HepG2 (cell line): ENCODE results near the gene SYS1. TPM values are rescaled to one million over a fixed set of nuclear protein-coding genes. Genes with fewer than 3 reads are reported as not detected.
A peak's percentile ranks its signal among the peaks of the same experiment; 100 is the strongest.

Experiments
- ATAC-seq: fragments of 200-7000 bp; cut with Tn5 transposase; 3 replicates; pipeline ENCODE4 v1.9.1; 2020; ENCODE audit warnings: mild to moderate bottlenecking, moderate library complexity
- BruUV-seq: library from RNA; stranded (reverse); fragments of 400-500 nt; replicated peaks from 2 replicates; lab custom pipeline; 2021; lab: Mats Ljungman, UMichigan
- CTCF ChIA-PET: fragments of 300-600 bp; formaldehyde crosslinking; extraction: SDS; loops from one replicate; lab custom pipeline; 2021; ENCODE audit warnings: low total read pairs, inconsistent platforms, low intra/inter-chr PET ratio; lab: Yijun Ruan, JAX
- POLR2A ChIA-PET: fragments of 350-600 bp; sonication (Branson Sonifier 250); formaldehyde crosslinking; loops from one replicate; lab custom pipeline; 2020; ENCODE audit warnings: antibody characterized with exemption, inconsistent platforms; lab: Yijun Ruan, JAX
- DNase-seq: peaks from one replicate; pipeline ENCODE4 v3.0.0-alpha.2; 2015; ENCODE audit warnings: low spot score
- FAIRE-seq: peaks from 3 replicates; lab custom pipeline; 2011; peaks lifted over from hg19 to GRCh38; lab: Jason Lieb, UNC
- H2AFZ ChIP-seq: one replicate; pipeline ENCODE4 v1.6.1; 2011; ENCODE audit warnings: low read length, inconsistent platforms
- H3K27ac ChIP-seq: fragments of 300-600 bp; 3 replicates; pipeline ENCODE4 v1.8.0; 2011; ENCODE audit warnings: mixed run types, mild to moderate bottlenecking, mixed read lengths, low read length, inconsistent platforms; ENCODE audit not compliant: insufficient read depth; ENCODE audit errors: extremely low read length
- H3K27me3 ChIP-seq, 2 experiments: fragments of 200-600 bp in 1 of 2; 2 replicates in 1 of 2; 3 replicates in 1 of 2; pipeline versions ENCODE4 v1.6.0 to v1.8.0; 2011; ENCODE audit warnings: low read length in 2 of 2, mild to moderate bottlenecking in 2 of 2, moderate library complexity in 2 of 2, inconsistent platforms in 1 of 2; ENCODE audit not compliant: insufficient read depth in 2 of 2, control insufficient read depth in 1 of 2
- H3K36me3 ChIP-seq, 2 experiments: fragments of 200-600 bp in 1 of 2; replicated peaks in 1 of 2; 2 replicates in 1 of 2; 3 replicates in 1 of 2; pipeline versions ENCODE4 v1.5.1 to v1.8.0; 2011; ENCODE audit warnings: low read length in 2 of 2, inconsistent platforms in 1 of 2; ENCODE audit not compliant: insufficient read depth in 2 of 2, control insufficient read depth in 1 of 2
- H3K4me1 ChIP-seq: 2 replicates; pipeline ENCODE4 v1.5.1; 2012; ENCODE audit warnings: low read length, inconsistent platforms; ENCODE audit not compliant: insufficient read depth
- H3K4me2 ChIP-seq: 2 replicates; pipeline ENCODE4 v1.6.0; 2011; ENCODE audit warnings: low read depth, low read length, inconsistent platforms
- H3K4me3 ChIP-seq, 3 experiments: fragments of 200-600 bp in 1 of 3; sonication (generic), shearing (Covaris generic) in 1 of 3; replicated peaks in 1 of 3; 2 replicates each; pipeline ENCODE4 v1.5.1; 2011 to 2016; ENCODE audit warnings: low read length in 3 of 3, inconsistent platforms in 2 of 3, low read depth in 2 of 3, mild to moderate bottlenecking in 2 of 3, control low read depth in 1 of 3, mixed read lengths in 1 of 3; ENCODE audit not compliant: insufficient read depth in 1 of 3
- H3K79me2 ChIP-seq: one replicate; pipeline ENCODE4 v1.6.1; 2011; ENCODE audit warnings: low read length, inconsistent platforms; ENCODE audit not compliant: insufficient read depth
- H3K9ac ChIP-seq: 2 replicates; pipeline ENCODE4 v1.6.0; 2011; ENCODE audit warnings: mild to moderate bottlenecking, low read depth, low read length, inconsistent platforms; ENCODE audit not compliant: insufficient read depth
- H3K9me3 ChIP-seq: 2 replicates; pipeline ENCODE4 v1.5.1; 2012; ENCODE audit warnings: mild to moderate bottlenecking, low read length
- H4K20me1 ChIP-seq: 2 replicates; pipeline ENCODE4 v1.6.0; 2011; ENCODE audit warnings: inconsistent platforms, mild to moderate bottlenecking, low read length, moderate library complexity; ENCODE audit not compliant: insufficient read depth
- ATF7-NPFF ChIP-seq: sonication (generic); formaldehyde crosslinking; IDR thresholded peaks from 2 replicates; pipeline ENCODE4 v1.8.1; 2023; ENCODE audit warnings: mild to moderate bottlenecking, low read depth, missing genetic modification reagents, moderate library complexity
- ATM ChIP-seq: fragments of 450-650 bp; IDR thresholded peaks from 2 replicates; pipeline ENCODE4 v1.7.1; 2017; ENCODE audit warnings: mild to moderate bottlenecking, borderline replicate concordance
- CEBPZ ChIP-seq: IDR thresholded peaks from 2 replicates; pipeline ENCODE4 v1.6.1; 2012; ENCODE audit warnings: low read length, improper control_type of control experiment
- ETV6 ChIP-seq: sonication (generic); formaldehyde crosslinking; conservative IDR thresholded peaks from 2 replicates; pipeline ENCODE4 v1.4.0; 2020; ENCODE audit warnings: missing genetic modification reagents
- KDM1A ChIP-seq: IDR thresholded peaks from 2 replicates; pipeline ENCODE4 v1.6.1; 2016; ENCODE audit warnings: missing compliant biosample characterization
- MYNN ChIP-seq: sonication (generic); formaldehyde crosslinking; IDR thresholded peaks from 2 replicates; pipeline ENCODE4 v1.4.0; 2020; ENCODE audit warnings: mild to moderate bottlenecking, low read depth, missing genetic modification reagents
- NR1H2 ChIP-seq: sonication (generic); formaldehyde crosslinking; IDR thresholded peaks from 2 replicates; pipeline ENCODE4 v1.8.1; 2022; ENCODE audit warnings: low read depth, missing genetic modification reagents, borderline replicate concordance
- PHF20 ChIP-seq: sonication (generic); formaldehyde crosslinking; IDR thresholded peaks from 2 replicates; pipeline ENCODE4 v1.5.0; 2020; ENCODE audit warnings: mild to moderate bottlenecking, missing genetic modification reagents
- SMAD1 ChIP-seq: sonication (generic); formaldehyde crosslinking; IDR thresholded peaks from 2 replicates; pipeline ENCODE4 v1.4.0; 2020; ENCODE audit warnings: missing genetic modification reagents, low read depth, mild to moderate bottlenecking, borderline replicate concordance
- SMARCE1 ChIP-seq: fragments of 450-650 bp; IDR thresholded peaks from 2 replicates; pipeline ENCODE4 v1.6.1; 2017; ENCODE audit warnings: borderline replicate concordance
- TCF7 ChIP-seq: sonication (generic); IDR thresholded peaks from 2 replicates; pipeline ENCODE4 v1.6.1; 2016; ENCODE audit warnings: antibody characterized with exemption, low read depth
- THAP11 ChIP-seq: IDR thresholded peaks from 2 replicates; pipeline ENCODE4 v1.6.1; 2016; ENCODE audit warnings: missing biosample characterization, missing genetic modification reagents
- ZBTB20 ChIP-seq: sonication (generic); formaldehyde crosslinking; IDR thresholded peaks from 2 replicates; pipeline ENCODE4 v1.8.1; 2023; ENCODE audit warnings: missing genetic modification reagents, low read depth, mild to moderate bottlenecking, borderline replicate concordance
- ZFP37 ChIP-seq: sonication (generic); formaldehyde crosslinking; IDR thresholded peaks from 2 replicates; pipeline ENCODE4 v1.4.0; 2020; ENCODE audit warnings: missing genetic modification reagents, borderline replicate concordance
- ZFP41 ChIP-seq: sonication (generic); formaldehyde crosslinking; IDR thresholded peaks from 2 replicates; pipeline ENCODE4 v1.4.0; 2020; ENCODE audit warnings: mild to moderate bottlenecking, missing genetic modification reagents, borderline replicate concordance
- ZNF136 ChIP-seq: sonication (generic); formaldehyde crosslinking; IDR thresholded peaks from 2 replicates; pipeline ENCODE4 v1.8.1; 2022; ENCODE audit warnings: low read depth, mild to moderate bottlenecking, moderate library complexity, missing genetic modification reagents
- ZNF34 ChIP-seq: sonication (generic); formaldehyde crosslinking; IDR thresholded peaks from 2 replicates; pipeline ENCODE4 v1.4.0; 2020; ENCODE audit warnings: mild to moderate bottlenecking, missing genetic modification reagents, borderline replicate concordance
- ZNF747 ChIP-seq: sonication (generic); formaldehyde crosslinking; IDR thresholded peaks from 2 replicates; pipeline ENCODE4 v1.8.1; 2023; ENCODE audit warnings: missing genetic modification reagents, mild to moderate bottlenecking, borderline replicate concordance
- ZSCAN22 ChIP-seq: sonication (generic); formaldehyde crosslinking; IDR thresholded peaks from 2 replicates; pipeline ENCODE4 v1.4.0; 2020; ENCODE audit warnings: mild to moderate bottlenecking, missing genetic modification reagents
- ZSCAN9 ChIP-seq: IDR thresholded peaks from 2 replicates; pipeline ENCODE4 v1.6.1; 2016; ENCODE audit warnings: borderline replicate concordance
- WGBS: methylation state at CpG from one replicate; pipeline ENCODE4 v1.1.6; 2017; ENCODE audit warnings: low lambda C conversion rate; 5-methylcytosine and 5-hydroxymethylcytosine counted together
- in situ Hi-C: cut with HindIII; loops from 2 replicates; pipeline ENCODE4 v1.10.0; 2017; ENCODE audit warnings: low pct_unique_long_range_greater_than_20kb; ENCODE audit not compliant: extremely low pct_ligation_motif_present
- intact Hi-C: fragments of 100-400 bp; cut with micrococcal nuclease; formaldehyde crosslinking; loops from one replicate; pipeline ENCODE4 v1.10.0; 2022; ENCODE audit not compliant: unreplicated experiment
- polyA plus RNA-seq, 8 experiments: library from polyadenylated mRNA; depleted of rRNA in 3 of 8; stranded (reverse) in 7 of 8; unstranded in 1 of 8; fragments of >200 nt; fragmentation: Illumina TruSeq in 4 of 8; extraction: Trizol in 4 of 8; gene quantifications; 2 replicates each; pipeline versions ENCODE4 v1.2.1 to v1.2.3, GENCODE V29; 2011 to 2016; ENCODE audit warnings: low read depth in 4 of 8, missing spikeins in 1 of 8, mixed read lengths in 1 of 8; ENCODE audit not compliant: insufficient read depth in 1 of 8
- total RNA-seq, 5 experiments: library from RNA; depleted of rRNA; stranded (reverse); fragments of >200 nt; fragmentation: Illumina TruSeq; extraction: Trizol; gene quantifications; 2 replicates each; pipeline ENCODE4 v1.2.3, GENCODE V29; 2016; ENCODE audit warnings: low read depth in 1 of 5
- TF ChIP-seq, protein P1 (sequence below): IDR thresholded peaks from 2 replicates; pipeline ENCODE4 v1.6.1; 2016; ENCODE audit warnings: missing compliant biosample characterization, missing genetic modification reagents, borderline replicate concordance

The SYS1 gene
- total and polyA plus RNA-seq, 2 of the 13 experiments (the other 11 are each of a cell fraction or from before 2014, with no cell fraction given), result 38.3 to 65.6 TPM

- H3K9ac ChIP-seq, result peak overlapping the region; percentile 36
- in situ Hi-C loops, result no loop called here
- TF ChIP-seq ZSCAN22 (CRISPR knock-in tag) (no peak), ZNF136 (no peak), ZNF747 (CRISPR knock-in tag) (no peak), CEBPZ (no peak), MYNN (no peak), TCF7 (no peak), SMARCE1 (no peak), ATF7-NPFF (no peak), KDM1A (no peak), ATM (no peak), ZBTB20 (CRISPR knock-in tag) (no peak), ZSCAN9 (CRISPR knock-in tag) (no peak), NR1H2 (CRISPR knock-in tag) (no peak; the same call in 1 of the 2 replicates), PHF20 (peak; percentile 50; the same call in 1 of the 2 replicates), ZFP37 (CRISPR knock-in tag) (no peak), SMAD1 (CRISPR knock-in tag) (no peak), ZFP41 (CRISPR knock-in tag) (no peak), ZNF34 (no peak), ETV6 (CRISPR knock-in tag) (0 out of 2 replicates have a peak, but pooled peaks have one; percentile 39), THAP11 (no peak)
- TF ChIP-seq, protein P1, sequence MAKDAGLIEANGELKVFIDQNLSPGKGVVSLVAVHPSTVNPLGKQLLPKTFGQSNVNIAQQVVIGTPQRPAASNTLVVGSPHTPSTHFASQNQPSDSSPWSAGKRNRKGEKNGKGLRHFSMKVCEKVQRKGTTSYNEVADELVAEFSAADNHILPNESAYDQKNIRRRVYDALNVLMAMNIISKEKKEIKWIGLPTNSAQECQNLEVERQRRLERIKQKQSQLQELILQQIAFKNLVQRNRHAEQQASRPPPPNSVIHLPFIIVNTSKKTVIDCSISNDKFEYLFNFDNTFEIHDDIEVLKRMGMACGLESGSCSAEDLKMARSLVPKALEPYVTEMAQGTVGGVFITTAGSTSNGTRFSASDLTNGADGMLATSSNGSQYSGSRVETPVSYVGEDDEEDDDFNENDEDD (CRISPR knock-in tag), result no peak; the same call in 1 of the 2 replicates
These were observed 3.4 kb upstream of the SYS1 start for GRCh38 chr20:45359406-45360148.

More at GRCh38 chr20:45359406-45360148, 3.4 kb upstream of the SYS1 start:
- peak overlapping the region; percentile 83 for H3K4me2 ChIP-seq
- peak overlapping the region; percentile 26 to 55 (median 32) for H3K4me3 ChIP-seq
- BruUV-seq, result TSS peak; percentile 41
- CTCF ChIA-PET, result interaction anchor here (1.1 kb wide), 1 partner anchor 37 kb away, joined by 3 read pairs; no protein-coding TSS in a partner anchor
- FAIRE-seq (peak; percentile 8), DNase-seq (peak; percentile 82), ATAC-seq (peak; percentile 13)
- H2AFZ ChIP-seq, result no peak overlapping the region
- H3K4me1 ChIP-seq, result peaks cover 78% of the 10 kb centered on the region
- peaks cover 5% of the 10 kb centered on the region; the same call in 1 of the 2 replicates for H4K20me1 ChIP-seq
- intact Hi-C loops, result loop anchor here (1.0 to 5.0 kb wide), 5 partner anchors 15 to 413 kb away; partner anchors contain the start of gene PIGT
- H3K27ac ChIP-seq, result peak overlapping the region; percentile 57
- WGBS, result under 1% methylated on average over 9 of the region's 9 CpGs
- H3K79me2 ChIP-seq, result peaks cover 9% of the 10 kb centered on the region
- H3K36me3 ChIP-seq, result no peaks in the 10 kb centered on the region
- H3K27me3 ChIP-seq, result no peaks in the 10 kb centered on the region; a peak in 2 of 5 replicates
- POLR2A ChIA-PET, result interaction anchor here (0.9 to 29.5 kb wide), 10 partner anchors 11 to 412 kb away, joined by 3 to 1422 read pairs (median 5); partner anchors contain the start of genes PIGT and SDC4
- no peaks in the 10 kb centered on the region for H3K9me3 ChIP-seq
